ENCODE measurements around the gene CLASP1. TPM values are rescaled to one million over a fixed set of nuclear protein-coding genes. Genes with fewer than 3 reads are reported as not detected.
A peak's percentile ranks its signal among the peaks of the same experiment; 100 is the strongest.

The CLASP1 gene
- total RNA-seq, 6 experiments from 2014 or later: 19.7 to 32.4 (median 24.1) TPM

DNA sequence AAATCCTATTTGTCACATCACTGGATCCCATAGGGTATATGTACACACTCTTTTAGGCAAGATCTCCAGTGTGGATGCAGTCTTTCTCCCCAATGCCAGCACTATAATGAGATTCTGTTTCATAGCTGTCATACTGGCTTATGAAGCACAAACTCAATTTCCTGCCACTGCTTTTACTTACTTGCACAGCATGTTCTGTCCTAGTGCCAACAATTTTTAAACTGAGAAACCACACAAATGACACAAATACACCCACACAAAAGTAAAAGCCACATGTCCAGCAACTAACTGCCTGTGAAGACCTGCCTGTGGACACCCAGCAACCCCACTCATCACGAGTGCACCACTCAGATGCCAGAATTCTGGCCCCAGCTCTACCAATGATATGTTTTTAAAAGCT is 148.2 kb downstream of the CLASP1 start:
- intact Hi-C loops (cut with DNase I): no loop called here
- Histone ChIP-seq H3K27ac (no peak overlapping the region), H3K27me3 (no peaks in the 10 kb centered on the region), H3K36me3 (peaks cover 0 to 24% (median 6%) of the 10 kb centered on the region in 4 donors), H3K9me3 (peaks cover 0 to 4% (median 0%) of the 10 kb centered on the region in 4 donors), H3K4me1 (no peaks in the 10 kb centered on the region), H3K4me3 (no peak overlapping the region)
- ATAC-seq: peak in 1 of 4 donors; percentile 27
- TF ChIP-seq POLR2A (IDR thresholded peaks at IDR 0.05): no peak
- TF ChIP-seq, protein P1, sequence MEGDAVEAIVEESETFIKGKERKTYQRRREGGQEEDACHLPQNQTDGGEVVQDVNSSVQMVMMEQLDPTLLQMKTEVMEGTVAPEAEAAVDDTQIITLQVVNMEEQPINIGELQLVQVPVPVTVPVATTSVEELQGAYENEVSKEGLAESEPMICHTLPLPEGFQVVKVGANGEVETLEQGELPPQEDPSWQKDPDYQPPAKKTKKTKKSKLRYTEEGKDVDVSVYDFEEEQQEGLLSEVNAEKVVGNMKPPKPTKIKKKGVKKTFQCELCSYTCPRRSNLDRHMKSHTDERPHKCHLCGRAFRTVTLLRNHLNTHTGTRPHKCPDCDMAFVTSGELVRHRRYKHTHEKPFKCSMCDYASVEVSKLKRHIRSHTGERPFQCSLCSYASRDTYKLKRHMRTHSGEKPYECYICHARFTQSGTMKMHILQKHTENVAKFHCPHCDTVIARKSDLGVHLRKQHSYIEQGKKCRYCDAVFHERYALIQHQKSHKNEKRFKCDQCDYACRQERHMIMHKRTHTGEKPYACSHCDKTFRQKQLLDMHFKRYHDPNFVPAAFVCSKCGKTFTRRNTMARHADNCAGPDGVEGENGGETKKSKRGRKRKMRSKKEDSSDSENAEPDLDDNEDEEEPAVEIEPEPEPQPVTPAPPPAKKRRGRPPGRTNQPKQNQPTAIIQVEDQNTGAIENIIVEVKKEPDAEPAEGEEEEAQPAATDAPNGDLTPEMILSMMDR (IDR thresholded peaks at IDR 0.05): no peak
- 100% methylated on average over 1 of the region's 1 CpG for WGBS (ENCODE audit: insufficient coverage, low coverage, low lambda C conversion rate, missing lambda C conversion rate)
- DNase-seq: no peak

DNA sequence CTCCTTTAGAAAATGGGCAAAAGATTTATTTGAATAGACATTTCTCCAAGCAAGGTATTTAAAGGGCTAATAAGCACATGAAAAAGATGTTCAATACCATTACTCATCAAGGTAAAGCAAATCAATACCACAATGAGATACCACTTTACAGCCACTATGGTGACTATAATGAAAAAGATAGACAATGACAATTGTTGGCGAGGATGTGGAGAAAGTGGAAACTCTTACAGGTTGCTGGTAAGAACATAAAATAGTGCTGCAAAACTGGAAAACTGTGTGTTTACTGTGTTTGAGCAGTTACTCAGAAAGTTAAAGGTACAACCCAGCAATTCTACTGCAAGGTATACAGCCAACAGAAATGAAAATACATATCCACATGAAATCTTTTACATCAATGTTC is 150.5 kb downstream of the CLASP1 start:
- no peaks in the 10 kb centered on the region for H3K4me1 ChIP-seq
- no peak overlapping the region for H3K27ac ChIP-seq
- no peak for ATAC-seq
- intact Hi-C loops (cut with DNase I): no loop called here
- DNase-seq: no peak
- TF ChIP-seq, protein P1 (IDR thresholded peaks at IDR 0.05): no peak
- TF ChIP-seq POLR2A (IDR thresholded peaks at IDR 0.05): no peak
- H3K9me3 ChIP-seq: peaks cover 0 to 4% (median 0%) of the 10 kb centered on the region in 4 donors
- no peak overlapping the region for H3K4me3 ChIP-seq
- WGBS (ENCODE audit: insufficient coverage, low coverage, low lambda C conversion rate, missing lambda C conversion rate): 86% methylated on average over 1 of the region's 1 CpG
- H3K27me3 ChIP-seq: no peaks in the 10 kb centered on the region
- H3K36me3 ChIP-seq: peaks cover 0 to 24% (median 6%) of the 10 kb centered on the region in 4 donors

DNA sequence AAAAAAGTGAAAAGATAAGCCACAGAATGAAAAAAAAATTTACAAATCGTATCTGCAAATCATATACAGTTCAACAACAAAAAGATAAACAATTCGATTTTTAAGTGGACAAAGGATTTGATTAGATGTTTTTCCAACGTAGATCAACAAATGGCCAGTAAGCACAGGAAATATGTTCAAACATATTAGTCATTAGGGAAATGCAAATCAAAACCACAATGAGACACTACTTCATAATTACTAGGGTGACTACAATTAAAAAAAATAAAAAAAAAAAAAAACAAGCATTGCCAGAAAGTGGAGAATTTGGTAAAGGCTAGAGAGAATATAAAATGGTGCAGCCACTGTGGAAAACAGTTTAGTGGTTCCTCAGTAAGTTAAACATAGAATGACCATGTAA is 156.9 kb downstream of the CLASP1 start:
- H3K4me1 ChIP-seq: peaks cover 0 to 17% (median 5%) of the 10 kb centered on the region in 4 donors
- WGBS (ENCODE audit: insufficient coverage, low coverage, low lambda C conversion rate, missing lambda C conversion rate): 70% methylated on average over 3 of the region's 3 CpGs
- ATAC-seq: no peak
- DNase-seq: no peak
- H3K27me3 ChIP-seq: no peaks in the 10 kb centered on the region
- no peak overlapping the region for H3K4me3 ChIP-seq
- no peaks in the 10 kb centered on the region for H3K36me3 ChIP-seq
- no peak overlapping the region for H3K27ac ChIP-seq
- no peak for TF ChIP-seq POLR2A (IDR thresholded peaks at IDR 0.05)
- TF ChIP-seq, protein P1 (IDR thresholded peaks at IDR 0.05): no peak
- no peaks in the 10 kb centered on the region for H3K9me3 ChIP-seq
- intact Hi-C loops (cut with DNase I): no loop called here

DNA sequence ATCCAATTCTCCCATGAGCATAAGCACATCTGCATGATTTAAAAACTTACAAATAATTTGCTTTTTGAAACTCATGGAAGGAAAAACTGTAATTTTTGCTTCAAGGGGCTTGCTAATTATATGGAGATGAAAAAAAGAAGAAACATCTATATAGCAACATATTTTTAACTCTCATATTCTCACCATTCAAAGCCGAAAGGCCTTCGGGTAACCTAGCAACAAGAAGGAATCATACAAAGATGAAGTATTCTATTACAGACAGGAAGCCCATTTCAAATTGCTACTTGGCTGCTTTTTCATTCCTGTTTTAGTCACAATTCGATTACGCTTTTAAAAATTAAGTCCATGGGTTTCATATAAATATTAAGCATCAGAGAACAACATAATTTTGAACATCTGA is 157.7 kb downstream of the CLASP1 start:
- 85% methylated on average over 4 of the region's 4 CpGs for WGBS (ENCODE audit: insufficient coverage, low coverage, low lambda C conversion rate, missing lambda C conversion rate)
- no peaks in the 10 kb centered on the region for H3K27me3 ChIP-seq
- no peak for ATAC-seq

More for the DNA sequence above, 157.7 kb downstream of the CLASP1 start:
- intact Hi-C loops (cut with DNase I): no loop called here
- DNase-seq: no peak
- H3K9me3 ChIP-seq: no peaks in the 10 kb centered on the region
- H3K4me1 ChIP-seq: peaks cover 0 to 17% (median 5%) of the 10 kb centered on the region in 4 donors
- no peaks in the 10 kb centered on the region for H3K36me3 ChIP-seq
- no peak for TF ChIP-seq POLR2A (IDR thresholded peaks at IDR 0.05)
- TF ChIP-seq, protein P1 (IDR thresholded peaks at IDR 0.05): no peak
- no peak overlapping the region for H3K4me3 ChIP-seq
- H3K27ac ChIP-seq: no peak overlapping the region
